GM19372 (cell line): Measurements from ENCODE around the gene TBK1.

Experiments used
- ATAC-seq: cut with Tn5 transposase; IDR thresholded peaks from one replicate; pipeline ENCODE4 v1.9.1; 2021; ENCODE audit warnings: mild to moderate bottlenecking, low read depth, moderate library complexity; ENCODE audit not compliant: unreplicated experiment

Gene TBK1

DNA sequence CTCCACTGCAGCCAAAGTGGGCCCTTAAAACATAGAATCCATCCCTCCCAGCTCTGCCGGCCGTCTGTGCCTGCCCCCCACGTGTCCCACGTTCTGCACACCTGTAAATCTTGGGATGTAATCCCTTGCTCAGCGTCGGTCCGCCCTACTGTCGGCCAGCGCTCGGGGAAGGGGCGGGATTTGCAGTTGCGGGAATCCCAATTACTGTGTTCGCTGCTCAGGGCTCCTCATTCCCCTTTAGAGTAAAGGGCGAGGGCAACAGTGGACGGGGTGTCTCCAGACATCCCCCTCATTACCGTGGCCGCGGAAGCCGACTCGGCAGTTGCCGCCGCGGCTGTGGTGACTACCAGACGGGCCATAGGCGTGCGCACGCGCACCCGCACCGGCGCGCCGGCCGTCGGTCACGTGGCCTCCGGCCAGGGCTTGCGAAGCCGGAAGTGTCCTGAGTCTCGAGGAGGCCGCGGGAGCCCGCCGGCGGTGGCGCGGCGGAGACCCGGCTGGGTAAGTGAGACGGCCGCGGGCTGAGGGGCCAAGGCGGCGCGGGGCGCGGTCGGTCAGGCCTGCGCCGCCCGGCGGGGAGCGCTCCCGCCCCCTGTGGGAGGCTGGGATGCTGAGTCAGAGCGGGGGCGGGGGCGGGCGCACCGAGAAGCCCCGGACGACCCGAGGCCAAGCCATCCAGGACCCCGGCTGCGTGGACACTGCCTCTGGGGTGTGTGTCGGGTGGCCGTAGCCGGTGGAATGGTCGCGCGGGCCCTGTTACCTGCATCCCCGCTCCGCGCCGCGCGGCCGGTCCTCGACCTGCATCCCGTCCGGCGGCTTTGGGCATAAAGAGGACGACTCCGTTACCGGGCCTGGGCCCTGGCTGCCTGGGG lies at the start of gene TBK1:
Gene TBK1 (plus strand): TSS at position 434 of the 872 bp plus-strand sequence. CDS start 3,751 bp downstream, outside the sequence.
- peak; percentile 89 for ATAC-seq

DNA sequence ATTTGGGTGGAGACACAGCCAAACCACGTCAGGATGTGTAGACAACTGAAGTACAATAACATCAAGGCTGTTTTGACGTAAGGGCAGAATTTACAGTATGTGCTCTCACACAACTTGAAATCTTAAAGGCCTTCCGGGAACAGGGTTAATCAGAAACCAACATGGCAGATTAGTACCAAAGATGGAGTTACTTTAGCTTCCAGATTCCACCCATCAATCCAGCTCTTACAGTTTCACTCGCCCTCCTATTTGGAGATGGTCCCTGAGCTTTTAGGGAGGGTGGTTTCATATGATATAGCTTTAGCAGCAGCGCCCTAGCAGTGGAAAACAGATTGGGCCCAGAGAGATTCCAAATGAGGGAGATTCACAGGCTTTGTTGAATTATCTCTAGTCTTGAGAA lies 49.7 kb upstream of the TBK1 start:
- ATAC-seq, result no peak

DNA sequence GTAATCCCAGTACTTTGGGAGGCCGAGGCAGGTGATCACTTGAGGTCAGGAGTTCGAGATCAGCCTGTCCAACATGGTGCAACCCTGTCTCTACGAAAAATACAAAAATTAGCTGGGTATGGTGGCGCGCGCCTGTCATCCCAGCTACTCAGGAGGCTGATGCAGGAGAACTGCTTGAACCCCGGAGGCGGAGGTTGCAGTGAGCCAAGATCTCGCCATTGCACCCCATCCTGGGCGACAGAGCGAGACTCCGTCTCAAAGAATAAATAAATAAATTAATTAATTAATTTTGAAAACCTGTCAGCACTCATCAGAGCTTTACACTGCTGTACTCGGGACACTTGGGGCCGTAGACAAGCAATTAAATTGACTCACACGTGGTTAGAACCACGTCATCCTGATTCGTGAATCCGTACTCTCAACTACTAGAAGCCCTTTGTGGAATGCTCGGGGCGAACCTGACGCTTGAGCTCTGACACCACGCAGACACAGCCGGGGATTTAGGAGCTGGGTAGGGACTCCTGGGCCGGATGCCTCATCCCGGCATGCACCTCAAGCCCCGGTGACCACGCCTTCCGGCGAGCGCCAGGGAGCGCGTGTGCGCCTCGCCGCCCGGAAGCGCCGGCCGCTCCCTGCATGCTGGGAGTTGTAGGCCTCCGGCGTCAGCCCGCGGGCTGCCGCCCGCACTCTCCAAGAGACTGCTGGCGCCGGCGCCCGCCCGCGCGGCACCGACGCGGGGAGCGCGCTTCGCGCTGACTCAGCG lies 48.0 kb upstream of the TBK1 start, which contains the start of gene XPOT:
Gene XPOT (plus strand): TSS at position 686 of the 763 bp plus-strand sequence. CDS start 5,644 bp downstream, outside the sequence.
- peak; percentile 96 for ATAC-seq

DNA sequence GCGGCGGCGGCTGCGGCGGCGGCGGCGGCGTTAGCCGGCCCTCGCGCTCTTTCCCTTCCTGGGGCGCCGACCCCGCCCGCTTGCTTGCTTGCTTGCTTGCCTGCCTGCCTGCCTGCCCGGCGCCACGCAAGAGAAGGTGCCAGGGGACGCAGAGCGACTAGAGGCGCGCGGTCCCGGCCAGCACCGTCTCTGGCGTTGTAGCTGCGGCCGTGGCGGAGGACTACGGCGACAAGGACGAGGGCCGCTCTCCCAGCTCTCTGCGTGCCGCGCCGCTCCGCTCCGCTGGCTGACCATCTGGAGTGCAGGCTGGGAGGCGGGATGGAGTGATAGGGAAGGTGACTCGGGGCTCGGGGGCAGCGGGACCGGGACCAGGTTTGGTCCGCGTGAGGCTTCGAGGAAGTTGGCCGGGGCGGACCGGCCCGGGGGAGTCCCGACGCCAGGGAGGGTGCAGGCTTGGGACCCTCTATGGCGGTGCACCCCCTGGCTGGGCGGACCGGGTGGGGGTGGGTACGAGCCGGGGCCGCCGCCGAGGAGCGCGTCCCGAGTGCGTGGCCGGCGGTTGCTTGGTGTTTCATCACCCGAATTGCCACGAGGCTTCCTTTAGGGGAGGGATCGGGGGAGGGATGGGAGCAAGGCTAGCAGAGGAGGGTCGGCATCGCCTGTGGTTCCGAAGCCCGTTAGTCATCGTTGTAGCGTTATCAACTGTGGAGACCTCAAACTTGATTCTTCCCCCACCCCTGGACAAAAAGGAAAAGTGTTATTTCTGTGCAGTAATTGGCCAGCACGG lies 47.3 kb upstream of the TBK1 start:
- peak; percentile 17 for ATAC-seq

DNA sequence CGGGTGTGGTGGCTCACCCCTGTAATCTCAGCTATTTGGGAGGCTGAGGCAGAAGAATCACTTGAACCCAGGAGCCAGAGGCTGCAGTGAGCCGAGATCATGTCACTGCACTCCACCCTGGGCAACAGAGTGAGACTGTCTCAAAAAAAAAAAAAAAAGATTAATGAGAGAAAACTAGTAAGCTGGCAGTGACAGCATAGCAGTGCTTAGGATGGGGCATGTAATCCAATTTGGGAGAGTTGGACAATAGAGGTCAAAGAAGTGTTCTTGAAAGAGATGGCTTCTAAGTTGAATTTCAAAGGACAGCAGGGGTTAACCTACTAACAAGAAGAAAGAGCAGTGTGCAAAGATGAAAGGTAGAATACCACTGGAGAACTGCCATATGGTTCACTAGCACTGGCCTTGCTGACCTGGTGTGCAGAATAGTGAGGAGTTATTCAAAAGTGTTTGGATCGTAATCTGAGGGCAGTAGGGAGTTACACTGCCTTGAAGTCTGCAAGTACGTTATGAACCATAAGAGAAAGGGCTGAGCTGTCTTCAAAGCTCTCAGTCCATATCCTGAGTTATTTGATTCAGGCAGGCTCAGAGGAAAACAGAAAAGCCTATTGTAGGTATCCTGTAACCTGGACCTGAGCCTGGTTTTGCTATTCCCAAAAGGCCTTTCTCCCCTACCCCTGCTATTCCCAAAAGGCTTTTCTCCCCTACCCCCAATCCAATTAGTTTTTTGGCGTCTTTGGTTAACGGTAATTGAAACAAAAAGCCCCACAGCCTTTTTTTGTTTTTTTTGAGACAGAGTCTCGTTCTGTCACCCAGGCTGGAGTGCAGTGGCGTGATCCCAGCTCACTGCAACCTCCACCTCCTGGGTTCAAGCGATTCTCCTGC lies 44.3 kb upstream of the TBK1 start:
- ATAC-seq, result no peak

DNA sequence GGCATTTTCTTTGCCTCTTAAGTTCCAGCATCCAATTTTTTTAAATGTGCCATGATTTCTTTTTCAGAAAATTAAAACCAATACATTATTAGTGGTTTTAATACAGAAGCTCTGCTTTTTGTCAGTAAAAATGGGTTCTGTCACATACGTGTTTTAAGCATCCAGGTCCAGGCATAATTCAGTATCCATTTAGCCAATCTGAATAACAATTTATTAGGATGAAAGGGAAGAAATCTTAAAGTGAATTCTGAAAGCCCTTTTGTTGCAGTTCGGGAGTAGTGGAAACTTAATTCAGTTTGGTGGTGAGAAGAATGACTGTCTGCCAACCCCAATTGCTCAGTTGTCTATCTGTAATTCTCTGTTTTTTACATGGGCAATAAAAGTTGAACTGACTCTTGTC lies 40.5 kb upstream of the TBK1 start:
- no peak for ATAC-seq

DNA sequence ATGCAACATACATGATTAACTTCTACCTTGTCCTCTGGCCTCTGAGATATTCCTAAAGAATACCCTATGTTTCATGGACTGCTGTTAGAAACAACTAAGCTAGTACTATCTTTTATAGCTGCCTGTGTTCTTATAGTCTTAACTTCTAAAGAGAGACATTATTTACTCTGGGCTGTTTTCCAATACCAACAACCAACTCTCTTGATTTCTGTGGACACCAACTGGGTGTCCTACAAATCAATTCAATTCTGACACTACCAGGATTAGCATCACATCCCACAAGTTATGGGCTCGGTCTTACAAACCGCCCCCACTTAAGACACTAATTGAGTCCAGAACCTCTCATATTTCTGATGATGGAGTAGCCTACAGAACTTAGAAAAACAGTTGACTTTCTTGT lies 39.5 kb upstream of the TBK1 start:
- ATAC-seq, result no peak

DNA sequence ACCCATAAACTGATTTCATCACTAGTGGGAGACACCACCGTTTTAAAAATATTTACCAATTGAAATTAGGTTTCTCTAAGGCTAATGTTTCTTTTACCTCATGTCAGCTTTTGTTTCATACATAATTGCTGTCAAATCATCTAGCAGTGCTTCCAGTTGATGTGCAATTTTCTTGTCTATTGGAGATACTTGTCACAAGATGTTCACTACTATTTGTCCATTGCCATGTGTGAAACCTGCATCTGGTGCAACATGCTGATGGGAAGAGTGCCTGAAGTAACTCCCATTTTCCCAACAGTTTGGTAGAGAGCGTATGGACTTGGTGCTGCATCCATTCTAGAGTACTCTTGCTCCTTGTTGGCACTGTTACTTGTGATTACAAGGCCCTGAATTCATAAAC lies 38.0 kb upstream of the TBK1 start:
- ATAC-seq, result no peak

DNA sequence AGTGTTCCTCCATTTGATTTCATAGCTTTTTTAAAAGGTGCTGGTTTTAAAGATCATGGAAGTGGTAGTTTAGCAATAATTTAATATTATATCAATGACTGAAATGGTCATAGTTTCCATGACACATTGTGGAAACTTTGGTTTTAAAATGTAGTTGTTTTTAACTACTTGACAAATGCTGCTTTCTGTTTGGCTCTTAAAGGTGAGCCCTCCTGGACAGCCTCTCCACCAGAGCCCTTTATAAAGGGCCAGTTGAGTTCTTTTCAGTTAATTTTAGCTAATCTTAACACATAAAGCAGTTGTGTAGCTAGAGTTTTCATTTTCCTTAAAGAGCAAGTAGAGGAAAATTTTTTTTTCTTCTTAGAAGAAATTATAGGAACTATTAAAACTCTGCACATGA lies 33.7 kb upstream of the TBK1 start:
- no peak for ATAC-seq

DNA sequence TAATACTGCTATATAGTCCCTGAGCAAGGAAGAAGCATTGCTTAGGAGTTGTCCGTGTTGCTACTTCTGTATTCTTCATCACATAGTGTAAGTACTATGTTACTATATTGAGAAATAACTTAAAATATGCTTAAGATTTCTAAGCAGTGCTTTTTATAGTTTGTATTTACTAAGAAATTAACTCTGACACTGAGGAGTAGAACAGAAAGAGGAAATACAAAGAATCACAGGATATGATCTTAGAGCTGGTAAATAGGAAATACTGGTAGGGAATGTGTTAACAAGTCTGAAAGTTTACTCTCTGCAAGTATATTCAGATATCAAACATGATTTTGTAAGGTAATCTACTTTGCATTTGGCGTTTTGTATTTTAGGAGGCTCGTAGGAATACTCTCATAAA lies 32.2 kb upstream of the TBK1 start:
- no peak for ATAC-seq

DNA sequence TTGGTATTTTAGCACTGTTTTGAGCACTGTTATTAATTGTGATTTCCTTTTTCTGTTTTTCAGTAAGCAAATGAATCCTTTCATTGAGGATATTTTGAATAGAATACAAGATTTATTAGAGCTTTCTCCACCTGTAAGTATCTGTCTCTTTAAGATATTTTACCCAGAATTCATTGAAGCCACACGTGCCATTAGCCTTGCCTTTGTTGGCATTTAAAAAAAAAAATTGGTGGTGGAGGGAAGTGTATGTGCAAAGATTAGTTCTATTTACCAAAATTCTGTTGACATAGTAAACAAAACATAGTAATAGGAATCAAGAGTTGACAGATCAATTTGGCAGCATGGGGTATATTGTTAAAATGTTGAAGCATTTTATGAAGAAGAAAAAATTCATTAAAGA lies 23.9 kb upstream of the TBK1 start:
- ATAC-seq, result no peak

DNA sequence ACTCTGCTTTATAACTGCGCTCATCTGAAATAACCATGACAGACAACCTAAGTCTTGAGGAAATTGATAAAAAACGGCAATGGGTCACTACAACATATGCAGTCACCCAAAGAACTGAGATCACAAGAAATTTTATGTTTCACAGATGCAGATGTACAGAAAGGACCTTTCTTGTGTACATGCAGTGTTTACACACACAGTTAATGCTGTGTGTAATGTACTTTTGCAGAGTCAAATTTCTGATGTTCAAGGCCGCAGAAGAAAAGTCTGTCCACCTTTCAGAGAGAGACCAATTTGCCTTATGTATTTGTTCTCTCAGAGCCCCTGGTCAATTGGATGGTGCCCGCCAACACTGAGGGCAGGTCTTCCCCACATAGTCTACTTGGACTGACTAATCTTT lies 23.0 kb upstream of the TBK1 start:
- no peak for ATAC-seq

DNA sequence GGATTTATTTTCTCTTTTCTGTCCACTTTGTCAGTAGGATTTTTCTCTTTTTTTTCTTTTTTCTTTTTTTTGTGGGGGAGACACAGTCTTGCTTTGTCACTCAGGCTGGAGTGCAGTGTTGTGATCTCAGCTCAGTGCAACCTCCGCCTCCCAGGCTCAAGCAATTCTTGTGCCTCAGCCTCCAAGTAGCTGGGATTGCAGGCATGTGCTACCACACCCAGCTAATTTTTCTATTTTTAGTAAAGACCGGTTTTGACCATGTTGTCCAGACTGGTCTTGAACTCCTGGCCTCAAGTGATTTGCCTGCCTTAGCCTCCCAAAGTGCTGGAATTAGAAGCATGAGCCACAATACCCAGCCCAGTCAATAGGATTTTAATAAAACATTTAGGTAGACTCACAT lies 21.0 kb upstream of the TBK1 start:
- ATAC-seq, result no peak

DNA sequence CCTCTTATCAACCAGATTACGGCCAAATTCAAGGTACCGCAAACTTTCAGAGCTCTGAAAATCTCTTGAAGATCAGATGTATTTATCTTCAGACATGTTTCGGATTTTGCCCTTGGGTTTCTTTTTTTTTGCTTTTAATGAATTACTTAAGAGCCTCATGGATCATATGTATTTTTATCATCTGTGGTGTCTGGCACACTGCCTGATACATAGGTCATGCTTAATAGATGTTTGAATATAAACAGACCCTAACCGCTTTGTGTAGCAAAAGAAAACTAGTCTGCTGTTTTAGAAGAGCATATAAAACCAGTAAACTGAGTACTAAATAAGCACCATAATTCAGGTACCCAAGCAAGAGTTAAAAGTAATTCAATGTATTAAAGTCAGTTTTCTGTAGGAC lies 20.1 kb upstream of the TBK1 start:
- no peak for ATAC-seq

DNA sequence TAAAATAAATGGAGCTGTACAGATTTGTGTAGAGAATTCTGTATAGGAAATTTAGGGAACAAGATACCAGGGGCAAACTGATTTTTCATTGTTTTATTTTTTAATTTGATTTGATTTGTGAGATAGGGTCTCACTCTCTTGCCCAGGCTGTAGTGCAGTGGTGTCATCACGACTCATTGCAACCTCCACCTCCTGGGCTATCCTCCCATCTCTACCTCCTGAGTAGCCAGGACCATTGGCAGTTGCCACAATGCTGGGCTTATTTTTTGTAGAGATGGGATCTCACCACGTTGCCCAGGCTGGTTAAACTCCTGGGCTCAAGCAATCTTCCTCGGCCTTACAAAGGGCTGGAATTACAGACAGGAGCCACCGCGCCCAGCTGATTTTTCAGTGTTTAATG lies 18.0 kb upstream of the TBK1 start:
- ATAC-seq, result no peak

DNA sequence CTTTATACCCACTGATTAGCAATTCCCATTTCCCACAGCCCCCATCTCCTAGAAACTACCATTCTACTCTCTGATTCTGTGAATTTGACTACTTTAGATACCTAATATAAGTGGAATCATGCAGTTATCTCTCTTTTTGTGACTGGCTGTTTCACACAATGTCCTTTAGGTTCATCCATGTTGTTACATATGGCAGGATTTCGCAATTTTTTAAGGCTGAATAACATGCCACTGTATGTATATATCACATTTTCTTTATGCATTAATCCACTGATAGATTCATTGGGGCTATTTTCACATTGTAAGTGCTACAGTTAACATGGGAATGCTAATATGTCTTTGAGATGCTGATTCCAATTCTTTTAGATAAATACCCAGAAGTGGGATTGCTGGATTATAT lies 11.8 kb upstream of the TBK1 start:
- no peak for ATAC-seq

DNA sequence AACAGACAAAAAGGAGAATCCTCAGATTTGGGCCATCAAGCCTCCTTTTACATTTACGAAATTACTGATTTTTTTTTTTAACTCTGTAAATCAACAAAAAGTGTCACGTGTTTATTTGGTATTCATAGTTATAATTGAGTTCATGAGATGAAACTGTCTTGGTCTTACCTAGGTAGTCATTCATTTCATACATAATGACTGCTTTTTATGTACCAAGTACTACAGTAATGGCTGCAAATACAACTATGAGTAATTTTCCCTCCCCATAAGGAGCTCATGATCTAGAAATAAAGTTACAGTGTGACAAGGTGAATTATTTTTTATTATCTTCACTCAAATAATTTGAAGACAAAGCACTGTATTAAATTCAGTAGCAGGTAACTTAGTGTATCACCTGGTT lies 6.4 kb upstream of the TBK1 start:
- ATAC-seq, result no peak

DNA sequence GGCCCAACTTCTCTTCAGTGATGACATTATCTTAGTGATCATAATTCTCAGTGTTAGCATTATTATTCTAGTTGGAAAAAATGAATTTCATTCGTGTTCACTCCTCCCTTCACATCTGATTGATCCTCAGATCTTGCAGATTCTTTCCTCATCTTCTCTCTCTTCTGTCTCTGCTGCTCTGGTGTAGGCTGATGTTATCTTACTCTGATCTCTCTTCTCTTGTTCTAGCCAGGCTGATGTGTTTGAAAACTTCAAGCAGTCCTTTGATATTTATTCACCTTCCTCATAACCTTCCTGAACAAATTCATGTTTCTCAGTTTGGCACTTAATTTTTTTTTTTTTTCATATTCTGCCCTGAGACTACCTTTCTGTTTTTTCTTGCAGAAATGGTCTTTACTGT lies 5.6 kb upstream of the TBK1 start:
- no peak for ATAC-seq

DNA sequence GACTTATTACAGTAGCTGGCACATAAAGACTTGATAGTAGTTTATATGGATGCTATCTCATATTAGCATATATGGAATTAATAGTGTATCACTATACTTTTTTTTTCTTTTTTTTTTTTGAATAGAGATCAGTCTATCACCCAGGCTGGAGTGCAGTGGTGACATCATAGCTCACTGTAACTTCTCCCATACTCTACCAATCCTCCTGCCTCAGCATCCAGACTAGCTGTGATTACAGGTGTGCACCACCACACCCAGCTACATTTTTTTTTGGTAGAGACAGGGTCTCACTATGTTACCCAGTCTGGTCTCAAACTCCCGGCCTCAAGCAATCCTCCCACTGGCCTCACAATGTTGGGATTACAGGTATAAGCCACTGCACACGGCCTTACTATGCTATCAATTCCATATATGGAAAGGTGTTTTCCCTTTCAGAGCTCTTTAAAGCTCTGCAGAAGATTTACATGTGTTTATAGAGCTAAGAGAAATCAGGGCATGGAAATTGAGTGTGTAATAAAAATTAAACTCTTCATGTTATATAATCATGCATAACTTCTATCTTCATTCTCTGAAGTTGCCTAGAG lies 1.8 kb upstream of the TBK1 start:
- ATAC-seq, result no peak
